Kidney (tissue), 14 donors: ENCODE data around the gene ZNF512. TPM values are rescaled to one million over a fixed set of nuclear protein-coding genes. Genes with fewer than 3 reads are reported as not detected.

Experiments used
- DNase-seq, 5 donors: peaks; one replicate each; pipeline ENCODE4 v3.0.0-alpha.2; 2013 to 2020
- FAIRE-seq: peaks from 2 replicates; lab custom pipeline; 2012; peaks lifted over from hg19 to GRCh38; lab: Jason Lieb, UNC
- H3K27ac ChIP-seq, 2 donors: one replicate each; pipeline ENCODE4 v1.7.0; 2013; ENCODE audit warnings: low read depth in 2 of 2, low read length in 2 of 2, inconsistent platforms in 1 of 2
- H3K27me3 ChIP-seq: one replicate; pipeline ENCODE4 v1.7.1; 2013; ENCODE audit warnings: low read length, inconsistent platforms; ENCODE audit not compliant: control insufficient read depth, insufficient read depth
- H3K36me3 ChIP-seq, 3 donors: one replicate each; pipeline versions ENCODE4 v1.7.0 to v1.7.1; 2013; ENCODE audit warnings: low read length in 3 of 3, control low read depth in 1 of 3, inconsistent platforms in 1 of 3; ENCODE audit not compliant: insufficient read depth in 3 of 3, control insufficient read depth in 2 of 3
- H3K4me1 ChIP-seq, 3 donors: one replicate each; pipeline versions ENCODE4 v1.7.0 to v1.7.1; 2013; ENCODE audit warnings: low read length in 3 of 3, inconsistent platforms in 1 of 3, low read depth in 1 of 3; ENCODE audit not compliant: control insufficient read depth in 2 of 3, insufficient read depth in 2 of 3
- H3K4me3 ChIP-seq, 3 donors: one replicate each; pipeline versions ENCODE4 v1.7.0 to v1.8.1; 2013; ENCODE audit warnings: low read length in 3 of 3, control low read depth in 1 of 3, inconsistent platforms in 1 of 3
- H3K9ac ChIP-seq, 3 donors: one replicate each; pipeline versions ENCODE4 v1.7.0 to v1.7.1; 2013; ENCODE audit warnings: low read length in 3 of 3, control low read depth in 1 of 3, inconsistent platforms in 1 of 3
- H3K9me3 ChIP-seq, 3 donors: one replicate each; pipeline versions ENCODE4 v1.7.0 to v1.7.1; 2013; ENCODE audit warnings: low read length in 3 of 3, control low read depth in 1 of 3, inconsistent platforms in 1 of 3; ENCODE audit not compliant: control insufficient read depth in 2 of 3, insufficient read depth in 1 of 3
- CTCF ChIP-seq: IDR thresholded peaks from 3 replicates; pipeline ENCODE4 v1.5.1; 2012; ENCODE audit warnings: mild to moderate bottlenecking, moderate library complexity, borderline replicate concordance; ENCODE audit not compliant: insufficient read depth; ENCODE audit errors: extremely low read depth
- intact Hi-C: fragments of 100-400 bp; cut with DNase I; formaldehyde crosslinking; loops from one replicate; pipeline ENCODE4 v1.11.1; 2022
- polyA plus RNA-seq: library from polyadenylated mRNA; stranded (reverse); fragments of 350-450 nt; fragmentation: Illumina TruSeq; extraction: RNeasy Lipid Tissue Mini Kit (QIAGEN cat#74804); gene quantifications from one replicate; pipeline ENCODE4 v1.2.3, GENCODE V29; 2014; ENCODE audit warnings: low read depth, low replicate concordance; ENCODE audit not compliant: insufficient read depth
- total RNA-seq: library from RNA; stranded (reverse); fragmentation: NEBNext Ultra II Directional; extraction: Animal tissue kit (Norgen Biotek cat#: 25700); gene quantifications from one replicate; pipeline ENCODE4 v1.2.1, GENCODE V29; 2021
- donor health status: control.
- donor health status: control.
- donor health status: control.
- donor health status: control.
- donor health status: control.
- donor health status: DM: yes; HTN: yes; CAD: no.
- donor health status: Normal renal cell carcinoma (clear cell type).

Gene ZNF512
- total and polyA plus RNA-seq, 2 donors from 2014 or later, result 15.1 to 40.6 TPM

DNA sequence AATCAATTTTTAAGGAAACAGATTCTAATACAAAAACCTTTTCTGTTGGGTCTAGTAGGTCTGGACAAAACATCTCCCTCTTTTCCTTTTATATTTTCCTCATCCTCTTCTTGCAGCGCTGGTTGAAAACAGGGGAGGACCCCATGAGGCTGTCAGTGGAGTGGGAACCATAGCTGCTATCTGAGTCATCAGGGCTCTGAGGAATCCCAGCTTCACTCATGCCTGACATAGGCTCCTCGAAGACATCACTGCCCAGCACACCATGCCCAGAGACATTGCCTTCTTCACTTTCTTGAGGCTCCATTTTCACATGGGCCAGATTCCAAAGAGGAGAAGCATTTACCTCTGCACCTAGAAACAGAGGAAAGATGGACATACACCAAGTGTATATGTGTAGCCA is 70.6 kb downstream of the ZNF512 start:
- H3K9me3 ChIP-seq, result no peaks in the 10 kb centered on the region
- intact Hi-C loops, result no loop called here
- H3K36me3 ChIP-seq, result peaks cover 22 to 55% (median 45%) of the 10 kb centered on the region in 3 donors
- H3K27ac ChIP-seq, result no peak overlapping the region
- no peak for TF ChIP-seq CTCF
- DNase-seq (no peak), FAIRE-seq (no peak)
- H3K27me3 ChIP-seq, result no peaks in the 10 kb centered on the region
- no peak overlapping the region for H3K9ac ChIP-seq
- no peak overlapping the region for H3K4me3 ChIP-seq
- H3K4me1 ChIP-seq, result no peaks in the 10 kb centered on the region

DNA sequence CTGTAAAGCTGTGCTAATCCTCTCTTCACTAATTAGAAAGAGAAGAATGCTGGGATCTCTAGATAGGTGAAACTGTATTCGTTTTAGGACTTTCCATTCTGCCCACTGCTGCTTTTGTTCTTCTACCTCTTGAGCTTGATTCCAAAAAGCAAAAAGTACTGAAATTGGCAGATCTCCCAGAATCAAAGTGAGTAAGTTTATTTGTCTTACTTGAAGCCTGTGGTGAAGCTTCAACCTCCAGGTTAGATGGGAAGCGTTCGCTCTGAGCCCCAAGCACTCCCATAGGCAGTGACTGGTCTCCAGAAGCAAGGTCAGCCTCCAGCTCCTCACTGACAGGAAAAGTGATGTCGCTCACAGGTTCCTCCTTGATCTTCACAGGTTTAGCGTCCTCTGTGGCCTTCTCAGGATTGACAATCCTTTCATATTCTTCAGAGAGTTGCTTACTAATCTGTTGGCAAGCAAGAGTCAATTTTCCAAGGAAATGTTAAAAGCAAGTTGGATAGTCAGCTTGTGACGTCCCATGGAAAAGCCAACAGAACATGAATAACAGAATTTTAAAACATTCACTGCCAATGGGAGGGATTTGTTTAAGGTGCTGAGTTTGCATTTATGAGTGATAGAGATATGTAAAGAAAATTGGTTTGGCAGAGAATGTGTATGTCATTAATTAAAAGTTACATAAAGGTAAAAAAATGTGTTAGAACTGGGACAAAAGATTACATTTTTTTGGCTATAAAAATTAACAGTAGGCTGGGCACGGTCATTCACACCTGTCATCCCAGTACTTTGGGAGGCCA is 72.5 kb downstream of the ZNF512 start:
- no peaks in the 10 kb centered on the region for H3K9me3 ChIP-seq
- no peak overlapping the region for H3K27ac ChIP-seq
- H3K4me1 ChIP-seq, result no peaks in the 10 kb centered on the region
- FAIRE-seq (no peak), DNase-seq (no peak)
- peaks cover 17 to 53% (median 44%) of the 10 kb centered on the region in 3 donors for H3K36me3 ChIP-seq
- intact Hi-C loops, result no loop called here
- no peak for TF ChIP-seq CTCF
- H3K9ac ChIP-seq, result no peak overlapping the region
- H3K27me3 ChIP-seq, result no peaks in the 10 kb centered on the region
- H3K4me3 ChIP-seq, result no peak overlapping the region

GRCh38 chr2:27661371-27661770 is 78.5 kb downstream of the ZNF512 start:
- Histone ChIP-seq H3K4me1 (peaks cover 3 to 12% (median 12%) of the 10 kb centered on the region in 3 donors), H3K4me3 (no peak overlapping the region), H3K27ac (no peak overlapping the region), H3K9me3 (no peaks in the 10 kb centered on the region), H3K36me3 (peaks cover 7 to 36% (median 17%) of the 10 kb centered on the region in 3 donors), H3K27me3 (no peaks in the 10 kb centered on the region), H3K9ac (no peak overlapping the region)
- TF ChIP-seq CTCF, result no peak
- no peak for FAIRE-seq
- DNase-seq, result no peak
- intact Hi-C loops, result no loop called here
